Neutrophil (primary cell): ENCODE results near the gene PLAC8.

Experiments used
- H3K27ac ChIP-seq: fragments of 200-600 bp; sonication (generic); 2 replicates; pipeline ENCODE4 v1.5.1; 2016; ENCODE audit warnings: mild to moderate bottlenecking, moderate library complexity
- H3K27me3 ChIP-seq: fragments of 200-600 bp; sonication (generic); 2 replicates; pipeline ENCODE4 v1.6.0; 2016; ENCODE audit warnings: mild to moderate bottlenecking
- H3K36me3 ChIP-seq: fragments of 200-600 bp; sonication (generic); 2 replicates; pipeline ENCODE4 v1.5.1; 2017
- H3K4me1 ChIP-seq, 2 experiments: fragments of 200-600 bp in 1 of 2; sonication (generic) in 1 of 2; 1 replicate in 1 of 2; 2 replicates in 1 of 2; pipeline versions ENCODE4 v1.5.1 to v1.6.1; 2013 to 2016; ENCODE audit warnings: low read depth in 1 of 2, low read length in 1 of 2, mild to moderate bottlenecking in 1 of 2, moderate library complexity in 1 of 2; ENCODE audit not compliant: control insufficient read depth in 1 of 2, insufficient read depth in 1 of 2
- H3K4me3 ChIP-seq, 2 experiments: fragments of 200-600 bp in 1 of 2; sonication (generic) in 1 of 2; 1 replicate in 1 of 2; 2 replicates in 1 of 2; pipeline ENCODE4 v1.5.1; 2013 to 2016; ENCODE audit warnings: low read depth in 1 of 2, low read length in 1 of 2, mild to moderate bottlenecking in 1 of 2, moderate library complexity in 1 of 2
- H3K9me3 ChIP-seq: fragments of 200-600 bp; sonication (generic); 2 replicates; pipeline ENCODE4 v1.5.1; 2016
- CTCF ChIP-seq: fragments of 200-600 bp; sonication (generic); IDR thresholded peaks from 2 replicates; pipeline ENCODE4 v1.5.1; 2016; ENCODE audit warnings: antibody characterized with exemption

The PLAC8 gene

GRCh38 chr4:83040269-83040668, 74.3 kb downstream of the PLAC8 start:
- peaks cover 17% of the 10 kb centered on the region in 2 experiments for H3K4me1 ChIP-seq
- no peaks in the 10 kb centered on the region for H3K27me3 ChIP-seq
- no peak overlapping the region for H3K4me3 ChIP-seq
- no peak for TF ChIP-seq CTCF
- no peaks in the 10 kb centered on the region for H3K9me3 ChIP-seq
- H3K27ac ChIP-seq = no peak overlapping the region
- H3K36me3 ChIP-seq = no peaks in the 10 kb centered on the region
